Tibial artery (tissue), 4 donors: ENCODE data around the gene GPR34.

Source experiments
- DNase-seq, 2 donors: peaks; one replicate each; pipeline ENCODE4 v3.0.0-alpha.2; 2019
- H3K27ac ChIP-seq, 2 donors: fragments of 200-600 bp; sonication (generic) in 1 of 2; 1 replicate in 1 of 2; 2 replicates in 1 of 2; pipeline ENCODE4 v1.5.1; 2018 to 2019; ENCODE audit warnings: mild to moderate bottlenecking in 1 of 2
- H3K27me3 ChIP-seq, 2 donors: fragments of 200-600 bp; sonication (generic) in 1 of 2; one replicate each; pipeline versions ENCODE4 v1.5.1 to v1.6.0; 2016 to 2019
- H3K36me3 ChIP-seq, 3 donors: fragments of 200-600 bp; sonication (generic) in 2 of 3; one replicate each; pipeline ENCODE4 v1.5.1; 2016 to 2019; ENCODE audit warnings: mild to moderate bottlenecking in 2 of 3
- H3K4me1 ChIP-seq, 4 donors: fragments of 200-600 bp; sonication (generic) in 2 of 4; 1 replicate in 3 of 4; 2 replicates in 1 of 4; pipeline ENCODE4 v1.5.1; 2016 to 2019
- H3K4me3 ChIP-seq, 2 donors: fragments of 200-600 bp; sonication (generic) in 1 of 2; 1 replicate in 1 of 2; 2 replicates in 1 of 2; pipeline ENCODE4 v1.5.1; 2018 to 2019; ENCODE audit warnings: mild to moderate bottlenecking in 2 of 2
- H3K9me3 ChIP-seq, 3 donors: fragments of 200-600 bp; sonication (generic) in 1 of 3; one replicate each; pipeline ENCODE4 v1.5.1; 2016 to 2019
- CTCF ChIP-seq, 2 experiments: fragments of 200-600 bp in 1 of 2; fragments of 450-650 bp in 1 of 2; IDR thresholded peaks; one replicate each; pipeline ENCODE4 v1.5.1; 2017 to 2019; ENCODE audit warnings: antibody characterized with exemption in 2 of 2, mild to moderate bottlenecking in 1 of 2, moderate library complexity in 1 of 2
- intact Hi-C: fragments of 100-400 bp; cut with DNase I; formaldehyde crosslinking; loops from one replicate; pipeline ENCODE4 v1.15.0; 2023; ENCODE audit warnings: low total_unique reads

Gene GPR34

GRCh38 chrX:41664375-41664901 is 24.3 kb upstream of the GPR34 start:
- Histone ChIP-seq H3K36me3 (peaks cover 0 to 3% (median 0%) of the 10 kb centered on the region in 3 donors), H3K27me3 (no peaks in the 10 kb centered on the region), H3K4me1 (peaks cover 0 to 61% (median 3%) of the 10 kb centered on the region in 4 donors), H3K27ac (peak overlapping the region; percentile 76 to 80), H3K9me3 (no peaks in the 10 kb centered on the region), H3K4me3 (no peak overlapping the region)
- intact Hi-C loops: no loop called here
- DNase-seq: no peak
- no peak for TF ChIP-seq CTCF (IDR thresholded peaks at IDR 0.05)

GRCh38 chrX:41664908-41665307 is 23.9 kb upstream of the GPR34 start:
- no peak for DNase-seq
- peak overlapping the region; percentile 76 to 80 for H3K27ac ChIP-seq
- intact Hi-C loops: no loop called here
- peaks cover 0 to 61% (median 3%) of the 10 kb centered on the region in 4 donors for H3K4me1 ChIP-seq
- no peaks in the 10 kb centered on the region for H3K9me3 ChIP-seq
- no peaks in the 10 kb centered on the region for H3K36me3 ChIP-seq
- no peak overlapping the region for H3K4me3 ChIP-seq
- no peak for TF ChIP-seq CTCF (IDR thresholded peaks at IDR 0.05)
- no peaks in the 10 kb centered on the region for H3K27me3 ChIP-seq

GRCh38 chrX:41665686-41666085 is 23.1 kb upstream of the GPR34 start:
- DNase-seq: no peak
- Histone ChIP-seq H3K27me3 (no peaks in the 10 kb centered on the region), H3K4me1 (peaks cover 0 to 60% (median 3%) of the 10 kb centered on the region in 4 donors), H3K4me3 (no peak overlapping the region), H3K9me3 (no peaks in the 10 kb centered on the region), H3K27ac (peak overlapping the region; percentile 37 to 51), H3K36me3 (no peaks in the 10 kb centered on the region)
- intact Hi-C loops: no loop called here
- no peak for TF ChIP-seq CTCF (IDR thresholded peaks at IDR 0.05)

- Histone ChIP-seq H3K27ac (peak overlapping the region; percentile 37 to 51), H3K36me3 (no peaks in the 10 kb centered on the region), H3K4me3 (no peak overlapping the region), H3K27me3 (no peaks in the 10 kb centered on the region), H3K4me1 (peaks cover 0 to 54% (median 3%) of the 10 kb centered on the region in 4 donors), H3K9me3 (no peaks in the 10 kb centered on the region)
- DNase-seq: peak in 1 of 2 donors; percentile 21
- intact Hi-C loops: no loop called here
- TF ChIP-seq CTCF (IDR thresholded peaks at IDR 0.05): no peak
Observed at GRCh38 chrX:41666251-41666650, 22.5 kb upstream of the GPR34 start.

- H3K4me3 ChIP-seq: no peak overlapping the region
- intact Hi-C loops: no loop called here
- TF ChIP-seq CTCF (IDR thresholded peaks at IDR 0.05): no peak
- no peaks in the 10 kb centered on the region for H3K9me3 ChIP-seq
- H3K27ac ChIP-seq: no peak overlapping the region
- DNase-seq: no peak
- no peaks in the 10 kb centered on the region for H3K36me3 ChIP-seq
- no peaks in the 10 kb centered on the region for H3K27me3 ChIP-seq
- H3K4me1 ChIP-seq: peaks cover 0 to 42% (median 1%) of the 10 kb centered on the region in 4 donors
Observed at GRCh38 chrX:41667631-41668030, 21.1 kb upstream of the GPR34 start.

GRCh38 chrX:41670112-41670511 is 18.7 kb upstream of the GPR34 start:
- Histone ChIP-seq H3K27ac (no peak overlapping the region), H3K36me3 (no peaks in the 10 kb centered on the region), H3K27me3 (no peaks in the 10 kb centered on the region), H3K9me3 (no peaks in the 10 kb centered on the region), H3K4me3 (no peak overlapping the region), H3K4me1 (peaks cover 0 to 19% (median 0%) of the 10 kb centered on the region in 4 donors)
- intact Hi-C loops: no loop called here
- DNase-seq: no peak
- no peak for TF ChIP-seq CTCF (IDR thresholded peaks at IDR 0.05)
